ENCODE data around the gene CAB39. TPM values are rescaled to one million over a fixed set of nuclear protein-coding genes. Genes with fewer than 3 reads are reported as not detected.

Gene CAB39
- total RNA-seq, 1 donor from 2014 or later: 57.8 TPM

DNA sequence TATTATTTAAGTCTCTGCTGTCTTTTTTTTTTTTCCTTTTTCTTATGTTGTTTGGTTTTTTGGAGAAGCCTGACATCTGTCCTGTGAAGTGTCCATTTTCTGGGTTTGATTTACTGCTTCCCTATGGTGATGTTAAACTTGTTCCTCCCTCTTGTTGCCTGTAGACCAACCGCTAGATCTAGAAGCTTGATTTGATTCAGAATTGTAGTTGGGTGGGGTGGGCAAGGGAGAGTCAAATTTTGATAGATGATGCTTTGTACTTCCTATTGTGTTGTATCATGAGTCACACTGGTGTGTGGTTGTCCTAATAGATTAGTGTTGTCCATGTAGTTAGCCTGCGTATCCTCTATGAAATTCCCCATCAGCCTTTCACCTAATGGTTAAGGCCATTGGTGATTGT, 35.4 kb downstream of the CAB39 start:
- H3K4me3 ChIP-seq (ENCODE audit: low read depth, low read length): no peak overlapping the region
- TF ChIP-seq, protein P1, sequence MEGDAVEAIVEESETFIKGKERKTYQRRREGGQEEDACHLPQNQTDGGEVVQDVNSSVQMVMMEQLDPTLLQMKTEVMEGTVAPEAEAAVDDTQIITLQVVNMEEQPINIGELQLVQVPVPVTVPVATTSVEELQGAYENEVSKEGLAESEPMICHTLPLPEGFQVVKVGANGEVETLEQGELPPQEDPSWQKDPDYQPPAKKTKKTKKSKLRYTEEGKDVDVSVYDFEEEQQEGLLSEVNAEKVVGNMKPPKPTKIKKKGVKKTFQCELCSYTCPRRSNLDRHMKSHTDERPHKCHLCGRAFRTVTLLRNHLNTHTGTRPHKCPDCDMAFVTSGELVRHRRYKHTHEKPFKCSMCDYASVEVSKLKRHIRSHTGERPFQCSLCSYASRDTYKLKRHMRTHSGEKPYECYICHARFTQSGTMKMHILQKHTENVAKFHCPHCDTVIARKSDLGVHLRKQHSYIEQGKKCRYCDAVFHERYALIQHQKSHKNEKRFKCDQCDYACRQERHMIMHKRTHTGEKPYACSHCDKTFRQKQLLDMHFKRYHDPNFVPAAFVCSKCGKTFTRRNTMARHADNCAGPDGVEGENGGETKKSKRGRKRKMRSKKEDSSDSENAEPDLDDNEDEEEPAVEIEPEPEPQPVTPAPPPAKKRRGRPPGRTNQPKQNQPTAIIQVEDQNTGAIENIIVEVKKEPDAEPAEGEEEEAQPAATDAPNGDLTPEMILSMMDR (IDR thresholded peaks at IDR 0.05; ENCODE audit: insufficient read depth, low read length, poor library complexity, severe bottlenecking): no peak
- DNase-seq (ENCODE audit: low read depth): no peak
- H3K27me3 ChIP-seq (ENCODE audit: control insufficient read depth, insufficient read depth, low read length): no peaks in the 10 kb centered on the region
- H3K36me3 ChIP-seq (ENCODE audit: control insufficient read depth, insufficient read depth, low read length): no peaks in the 10 kb centered on the region

DNA sequence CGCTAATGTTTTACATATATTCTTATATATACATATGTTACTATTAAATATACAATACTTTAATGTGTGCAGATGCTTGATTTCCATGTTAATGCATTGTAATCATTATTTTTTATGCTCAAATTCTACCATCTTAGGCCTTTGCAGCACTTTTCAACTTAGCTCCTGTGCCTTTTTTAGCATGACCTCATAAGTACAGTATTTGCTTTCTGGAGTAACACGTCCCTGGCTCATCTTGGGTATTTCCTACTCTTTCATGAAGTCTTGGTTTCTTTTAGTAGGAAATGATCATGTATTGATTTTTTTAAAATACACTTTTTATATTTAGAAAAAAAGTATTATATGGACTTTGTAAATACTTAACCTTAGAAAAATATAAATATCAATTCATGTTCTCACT, 36.5 kb downstream of the CAB39 start:
- H3K27me3 ChIP-seq (ENCODE audit: control insufficient read depth, insufficient read depth, low read length): no peaks in the 10 kb centered on the region
- no peak overlapping the region for H3K4me3 ChIP-seq (ENCODE audit: low read depth, low read length)
- DNase-seq (ENCODE audit: low read depth): no peak
- TF ChIP-seq, protein P1 (IDR thresholded peaks at IDR 0.05; ENCODE audit: insufficient read depth, low read length, poor library complexity, severe bottlenecking): no peak
- H3K36me3 ChIP-seq (ENCODE audit: control insufficient read depth, insufficient read depth, low read length): no peaks in the 10 kb centered on the region

DNA sequence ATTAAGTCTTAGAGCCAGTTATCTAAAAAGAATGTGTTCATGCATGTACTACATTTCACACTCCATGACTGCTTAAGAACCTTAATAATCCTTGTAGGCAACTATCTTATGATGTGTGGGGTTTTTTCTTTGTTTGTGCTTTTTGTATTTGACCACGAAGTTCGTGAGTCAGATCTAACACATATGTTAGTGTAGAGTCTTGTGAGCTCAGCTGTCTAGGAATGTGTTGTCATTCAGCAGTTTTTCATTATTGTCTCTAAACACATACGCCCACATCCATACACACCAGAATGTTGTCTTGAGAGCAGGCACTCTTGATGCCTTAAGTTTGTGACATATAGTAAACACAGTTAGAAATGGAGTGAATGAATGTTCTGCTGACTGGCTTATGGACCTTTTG, 38.4 kb downstream of the CAB39 start:
- DNase-seq (ENCODE audit: low read depth): no peak
- no peaks in the 10 kb centered on the region for H3K36me3 ChIP-seq (ENCODE audit: control insufficient read depth, insufficient read depth, low read length)
- H3K4me3 ChIP-seq (ENCODE audit: low read depth, low read length): no peak overlapping the region
- H3K27me3 ChIP-seq (ENCODE audit: control insufficient read depth, insufficient read depth, low read length): no peaks in the 10 kb centered on the region
- TF ChIP-seq, protein P1 (IDR thresholded peaks at IDR 0.05; ENCODE audit: insufficient read depth, low read length, poor library complexity, severe bottlenecking): no peak

DNA sequence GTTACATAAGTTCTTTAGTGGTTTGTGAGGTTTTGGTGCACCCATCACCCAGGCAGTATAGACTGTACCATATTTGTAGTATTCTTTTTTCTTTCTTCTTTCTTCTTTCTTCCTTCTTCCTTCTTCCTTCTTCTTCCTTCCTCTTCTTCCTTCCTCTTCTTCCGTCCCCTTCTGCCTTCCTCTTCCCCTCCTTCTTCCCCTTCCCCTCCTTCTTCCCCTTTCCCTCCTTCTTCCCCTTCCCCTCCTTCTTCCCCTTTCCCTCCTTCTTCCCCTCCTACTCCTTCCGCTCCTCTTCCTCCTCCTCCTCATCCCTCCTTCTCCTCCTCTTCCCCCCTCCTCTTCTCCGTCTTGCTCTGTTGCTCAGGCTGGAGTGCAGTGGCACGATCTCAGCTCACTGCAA, 41.6 kb downstream of the CAB39 start:
- no peaks in the 10 kb centered on the region for H3K27me3 ChIP-seq (ENCODE audit: control insufficient read depth, insufficient read depth, low read length)
- TF ChIP-seq, protein P1 (IDR thresholded peaks at IDR 0.05; ENCODE audit: insufficient read depth, low read length, poor library complexity, severe bottlenecking): no peak
- DNase-seq (ENCODE audit: low read depth): no peak

DNA sequence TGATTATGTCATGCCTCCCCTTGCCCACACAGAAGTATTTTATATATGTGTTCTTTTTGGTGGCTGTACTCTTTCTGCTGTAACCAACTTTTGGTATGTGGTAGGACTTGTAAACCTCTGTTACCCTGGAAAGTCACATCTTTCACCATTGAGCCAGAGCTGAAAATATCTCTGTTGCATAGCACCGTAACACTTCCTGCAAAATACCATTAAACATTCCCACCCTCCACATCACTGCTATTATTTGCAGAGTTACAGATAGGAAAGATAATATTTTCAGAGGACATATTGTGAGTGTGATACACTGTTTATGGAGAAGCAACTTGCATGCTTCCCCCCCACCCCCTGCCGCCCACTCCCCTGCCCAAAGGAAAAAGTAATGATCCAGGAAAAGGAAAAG, 44.8 kb downstream of the CAB39 start:
- Histone ChIP-seq H3K36me3 (ENCODE audit: control insufficient read depth, insufficient read depth, low read length) (no peaks in the 10 kb centered on the region), H3K4me3 (ENCODE audit: low read depth, low read length) (no peak overlapping the region), H3K27me3 (ENCODE audit: control insufficient read depth, insufficient read depth, low read length) (no peaks in the 10 kb centered on the region)
- TF ChIP-seq, protein P1 (IDR thresholded peaks at IDR 0.05; ENCODE audit: insufficient read depth, low read length, poor library complexity, severe bottlenecking): no peak
- no peak for DNase-seq (ENCODE audit: low read depth)

More for the DNA sequence above, 41.6 kb downstream of the CAB39 start:
- Histone ChIP-seq H3K36me3 (ENCODE audit: control insufficient read depth, insufficient read depth, low read length) (no peaks in the 10 kb centered on the region), H3K4me3 (ENCODE audit: low read depth, low read length) (no peak overlapping the region)

Data from kidney epithelial cell (primary cell).